T-helper 22 cell (primary cell): ENCODE data around the gene SGTA.
"Not testable (repeated sequence)": the region's sequence is repeated elsewhere in the genome, so short reads cannot be mapped to it uniquely, and the experiment has no call there.

ENCODE experiments used
- DNase-seq: peaks from one replicate; pipeline ENCODE4 v3.0.0-alpha.2; 2020; ENCODE audit warnings: low read depth

The SGTA gene

GRCh38 chr19:2782936-2783780 lies at the start of gene SGTA:
Gene SGTA (minus strand): TSS chr19:2783273. CDS start chr19:2769068, 14,205 bp downstream.
- peak; percentile 93 for DNase-seq

GRCh38 chr19:2827840-2828489 lies 44.9 kb upstream of the SGTA start:
- no peak for DNase-seq

DNA sequence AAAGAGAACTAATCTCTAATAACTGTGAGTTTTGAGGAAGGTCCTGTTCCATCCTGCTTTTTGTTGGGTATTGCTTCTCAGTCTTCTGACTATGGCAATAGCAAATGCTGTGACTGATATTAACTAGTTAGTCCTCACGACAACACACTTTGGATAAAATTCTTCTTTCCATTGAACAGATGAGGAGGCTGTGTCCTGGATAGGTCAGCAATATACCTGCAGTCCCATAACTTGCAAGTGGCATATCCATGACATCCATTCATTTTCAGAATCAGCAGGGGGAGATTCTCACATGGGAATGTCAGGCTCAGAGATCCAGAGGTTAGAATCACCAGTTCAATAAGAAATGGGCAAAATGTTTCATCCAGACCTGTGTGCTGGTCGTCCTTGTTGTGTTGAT lies 43.9 kb upstream of the SGTA start:
- DNase-seq, result no peak

GRCh38 chr19:2824129-2824528 lies 41.1 kb upstream of the SGTA start:
- DNase-seq, result no peak

DNA sequence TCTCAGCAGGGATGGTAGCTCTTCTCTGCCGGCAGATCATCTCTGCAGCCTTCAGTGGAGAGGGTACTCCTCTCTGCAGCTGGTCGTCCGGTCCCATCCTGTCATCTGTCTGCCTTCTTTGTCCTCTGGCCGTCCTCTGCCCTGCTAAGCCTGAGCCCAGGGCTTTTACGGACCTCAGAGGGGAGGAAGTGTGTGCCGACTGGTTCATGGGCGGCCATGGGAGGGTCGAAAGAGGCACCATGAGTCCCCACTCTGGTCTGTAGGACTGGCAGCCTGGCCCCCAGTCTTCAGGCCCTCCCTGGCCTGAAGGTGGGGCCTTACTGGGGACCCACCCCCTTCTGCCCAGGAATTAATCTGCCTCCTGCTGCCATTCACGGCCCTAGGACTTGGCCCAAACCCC lies 40.6 kb upstream of the SGTA start:
- DNase-seq, result no peak

DNA sequence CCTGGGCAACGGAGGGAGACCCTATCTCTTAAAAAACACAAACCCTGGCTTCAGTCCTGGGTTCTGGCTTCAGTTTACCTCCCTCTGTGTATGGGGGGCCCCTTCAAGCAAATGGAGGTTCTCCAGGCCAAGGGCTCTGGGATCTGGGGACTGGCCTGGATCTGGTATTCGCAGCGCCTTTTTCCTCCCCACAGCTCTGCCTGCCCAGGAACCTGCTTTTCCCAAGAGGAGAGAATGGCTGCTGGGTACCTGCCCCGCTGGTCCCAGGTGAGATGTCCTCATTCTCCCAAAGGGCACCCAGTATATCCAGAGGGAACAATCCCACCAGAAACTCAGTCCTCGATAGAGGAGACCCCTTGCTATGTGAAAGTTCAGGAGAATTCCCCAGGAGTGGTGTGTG lies 39.8 kb upstream of the SGTA start:
- no peak for DNase-seq

DNA sequence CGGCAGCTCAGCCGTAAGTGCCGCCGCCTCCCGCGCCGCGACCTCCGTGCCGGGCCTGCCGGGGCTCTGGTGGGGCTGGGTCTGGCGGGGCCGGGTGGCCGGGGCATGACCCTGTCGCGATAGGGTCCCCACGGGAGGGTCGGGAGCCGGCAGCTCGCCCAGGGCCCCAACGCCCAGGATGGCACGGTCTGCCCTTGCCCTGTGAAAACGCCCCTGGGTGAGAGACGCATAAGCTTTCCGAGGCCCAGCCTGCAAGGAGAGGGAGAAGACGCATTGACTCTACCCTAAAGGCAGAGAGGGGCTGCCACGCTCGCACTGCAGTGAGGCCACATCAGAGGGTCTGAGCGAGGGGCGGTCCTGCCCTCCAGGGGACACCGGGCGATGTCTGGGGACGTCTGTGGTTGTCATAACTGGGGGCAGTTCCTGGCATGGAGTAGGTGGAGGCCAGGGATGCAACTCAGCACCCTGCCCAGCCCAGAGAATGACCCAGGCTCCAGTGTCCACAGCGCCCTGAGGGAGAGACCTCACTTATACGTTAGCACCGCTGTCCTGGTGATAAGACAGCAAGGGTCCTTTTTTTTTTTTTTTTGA lies 37.1 kb upstream of the SGTA start:
- no peak for DNase-seq

GRCh38 chr19:2819540-2820111 lies 36.6 kb upstream of the SGTA start, which contains the start of gene ZNF554:
Gene ZNF554 (plus strand): TSS chr19:2819868. CDS start chr19:2820072, 204 bp downstream.
- peak; percentile 94 for DNase-seq

DNA sequence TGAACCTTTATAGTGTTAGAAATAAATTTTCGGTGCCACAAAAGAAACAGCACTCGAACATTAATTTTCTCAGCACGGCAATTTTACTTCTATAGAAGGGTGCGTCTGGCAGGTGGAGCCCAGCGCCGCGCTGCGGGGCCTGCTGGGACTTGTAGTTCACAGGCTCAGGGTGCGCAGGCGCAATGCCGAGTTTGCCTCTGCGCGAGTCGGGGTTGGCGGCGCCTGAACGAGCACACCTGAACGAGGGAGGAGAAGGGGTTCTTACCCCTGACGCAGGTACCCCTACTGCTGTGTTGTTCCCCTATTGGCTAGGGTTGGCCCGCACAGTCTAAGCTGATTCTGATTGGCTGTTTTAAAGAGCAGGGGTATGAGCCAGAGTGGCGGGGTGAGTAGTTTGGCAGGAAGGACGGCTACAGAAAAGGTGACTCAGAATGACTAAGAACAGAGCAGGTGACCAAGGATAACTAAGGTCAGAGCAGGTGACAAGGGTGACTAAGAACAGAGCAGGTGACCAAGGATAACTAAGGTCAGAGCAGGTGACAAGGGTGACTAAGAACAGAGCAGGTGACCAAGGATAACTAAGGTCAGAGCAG lies 34.3 kb upstream of the SGTA start:
- DNase-seq, result not testable (repeated sequence)

DNA sequence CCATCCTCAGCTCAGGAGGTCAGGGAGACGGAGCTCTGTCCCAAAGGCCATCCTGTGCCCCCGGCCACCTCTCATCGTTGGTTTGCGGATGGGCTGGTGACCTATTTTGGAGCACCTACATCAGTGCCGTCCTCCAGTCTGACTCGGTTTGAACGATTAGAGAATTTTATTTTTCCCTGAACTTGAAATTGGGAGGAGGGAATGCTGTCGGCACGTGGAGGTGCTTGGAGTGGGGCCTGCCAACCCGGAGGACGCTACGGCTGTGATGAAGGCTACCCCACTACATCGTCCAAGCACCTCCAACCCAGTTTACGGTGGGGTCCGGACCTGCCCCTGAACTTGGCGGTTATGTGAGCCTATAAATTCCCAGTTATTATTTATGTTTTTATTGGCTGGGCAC lies 33.6 kb upstream of the SGTA start:
- DNase-seq, result no peak

DNA sequence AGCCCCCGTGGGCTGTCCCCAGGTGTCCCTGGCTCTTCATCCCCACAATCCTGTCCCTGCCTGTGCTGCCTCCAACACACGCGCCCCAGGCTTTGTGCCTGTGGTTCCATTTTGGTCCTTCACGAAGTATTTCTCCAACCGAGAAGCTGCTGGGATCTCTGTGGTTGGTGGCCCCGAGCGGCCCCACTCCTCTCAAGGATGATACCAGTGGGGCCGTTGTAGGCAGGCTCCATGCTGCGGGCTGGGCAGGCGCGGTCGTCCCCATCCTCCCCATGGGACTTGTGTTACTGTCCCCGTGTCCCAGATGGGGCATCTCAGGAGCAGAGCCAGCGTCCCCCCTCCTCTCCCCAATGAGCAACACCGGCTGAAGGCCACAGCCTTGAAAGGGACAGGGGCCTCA lies 32.9 kb upstream of the SGTA start:
- DNase-seq, result no peak

GRCh38 chr19:2815191-2815614 lies 32.1 kb upstream of the SGTA start:
- no peak for DNase-seq

- no peak for DNase-seq
Measured at GRCh38 chr19:2814426-2814825, 31.4 kb upstream of the SGTA start.

- no peak for DNase-seq
Measured at GRCh38 chr19:2813235-2814160, 30.4 kb upstream of the SGTA start.

GRCh38 chr19:2812414-2813234 lies 29.6 kb upstream of the SGTA start:
- no peak for DNase-seq

DNA sequence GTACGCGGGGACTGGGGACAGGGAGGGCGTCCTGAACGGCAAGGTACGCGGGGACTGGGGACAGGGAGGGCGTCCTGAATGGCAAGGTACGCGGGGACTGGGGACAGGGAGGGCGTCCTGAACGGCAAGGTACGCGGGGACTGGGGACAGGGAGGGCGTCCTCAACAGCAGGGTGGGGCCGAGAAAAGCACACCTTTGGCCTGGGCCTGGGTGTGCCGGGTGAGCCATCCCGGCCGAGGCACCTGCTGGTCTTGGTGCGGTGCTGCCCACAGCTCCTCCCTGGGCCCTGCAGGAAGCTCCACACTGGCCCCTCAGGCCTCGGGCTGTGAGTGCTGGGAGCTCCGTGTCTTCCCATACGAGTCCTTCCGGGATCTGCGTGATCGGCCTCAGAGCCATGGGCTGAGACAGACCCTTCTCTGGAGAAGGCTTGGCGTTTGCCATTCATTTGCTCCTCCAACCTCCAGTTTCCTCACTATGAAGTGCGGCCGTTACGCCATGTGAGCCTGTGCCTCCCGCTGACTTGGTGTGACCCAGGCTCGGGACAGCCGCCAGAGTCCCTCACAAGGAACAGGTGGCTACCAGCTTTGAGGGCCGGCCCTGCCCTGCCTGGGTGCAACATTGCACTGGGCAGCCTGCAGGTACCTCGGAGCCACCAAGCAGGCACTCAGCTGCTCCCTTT lies 28.8 kb upstream of the SGTA start:
- no peak for DNase-seq

GRCh38 chr19:2811221-2811722 lies 28.2 kb upstream of the SGTA start:
- DNase-seq, result no peak

DNA sequence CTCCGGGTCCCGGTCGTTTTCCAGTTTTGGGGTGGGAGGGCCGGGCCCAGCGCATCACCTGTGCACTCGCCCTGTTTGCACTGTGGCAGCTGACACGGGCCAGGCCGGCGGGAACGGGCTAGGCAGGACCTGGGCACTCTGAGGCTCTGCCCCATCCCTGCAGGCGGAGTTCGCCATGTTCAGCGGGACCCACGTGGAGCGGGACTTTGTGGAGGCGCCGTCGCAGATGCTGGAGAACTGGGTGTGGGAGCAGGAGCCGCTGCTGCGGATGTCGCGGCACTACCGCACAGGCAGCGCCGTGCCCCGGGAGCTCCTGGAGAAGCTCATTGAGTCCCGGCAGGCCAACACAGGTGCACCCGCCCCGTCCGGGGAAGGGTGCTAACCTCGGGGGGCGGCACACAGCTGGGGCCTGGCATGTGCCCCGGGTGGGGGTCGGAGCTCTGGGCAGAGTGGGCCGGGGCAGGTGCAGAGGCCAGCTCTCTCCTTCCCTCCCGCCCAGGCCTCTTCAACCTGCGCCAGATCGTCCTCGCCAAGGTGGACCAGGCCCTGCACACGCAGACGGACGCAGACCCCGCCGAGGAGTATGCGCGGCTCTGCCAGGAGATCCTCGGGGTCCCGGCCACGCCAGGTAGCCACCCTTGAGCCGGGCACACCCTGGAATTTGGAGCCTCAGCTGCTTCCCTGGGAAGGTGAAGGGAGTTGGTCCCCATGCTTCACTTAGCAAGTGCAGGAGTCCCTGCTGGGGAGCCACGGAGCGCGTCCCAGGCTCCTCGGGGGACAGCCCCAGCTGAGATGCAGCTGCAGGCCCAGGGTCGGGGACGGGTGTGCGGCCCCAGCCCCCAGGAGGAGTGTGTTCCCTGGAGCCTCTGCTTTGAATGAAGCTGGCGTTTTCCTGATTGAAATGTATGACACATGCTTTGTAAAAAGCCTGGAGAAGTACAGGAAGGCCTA lies 27.3 kb upstream of the SGTA start:
- DNase-seq, result no peak
